Caco-2 (cell line): Measurements from ENCODE around the gene GINS2. TPM values are rescaled to one million over a fixed set of nuclear protein-coding genes. Genes with fewer than 3 reads are reported as not detected.

Experiments used
- BruUV-seq: library from RNA; stranded (reverse); fragments of 400-500 nt; replicated peaks from 2 replicates; lab custom pipeline; 2021; lab: Mats Ljungman, UMichigan
- CTCF ChIA-PET: fragments of 300-600 bp; sonication (Branson Sonifier 250); formaldehyde crosslinking; loops from one replicate; lab custom pipeline; 2022; ENCODE audit warnings: antibody characterized with exemption; lab: Charles Lee
- POLR2A ChIA-PET: fragments of 300-600 bp; sonication (Branson Sonifier 250); formaldehyde crosslinking; loops from one replicate; lab custom pipeline; 2022; ENCODE audit warnings: antibody characterized with exemption; lab: Charles Lee
- DNase-seq, 2 experiments: peaks; one replicate each; pipeline versions ENCODE4 v3.0.0 to v3.0.0-alpha.2; 2020 to 2022
- H3K27me3 ChIP-seq: replicated peaks from 2 replicates; pipeline ENCODE4 v1.6.0; 2011; ENCODE audit warnings: low read length; ENCODE audit not compliant: control insufficient read depth, insufficient read depth
- H3K36me3 ChIP-seq: 2 replicates; pipeline ENCODE4 v1.5.1; 2011; ENCODE audit warnings: low read length; ENCODE audit not compliant: control insufficient read depth, insufficient read depth
- H3K4me1 ChIP-seq: fragments of 250-450 bp; sonication (Bioruptor Pico); 2 replicates; pipeline ENCODE4 v1.5.1; 2020; ENCODE audit warnings: mild to moderate bottlenecking
- H3K4me3 ChIP-seq: 2 replicates; pipeline ENCODE4 v1.5.1; 2011; ENCODE audit warnings: low read depth, mild to moderate bottlenecking, control low read depth, low read length
- H3K9me3 ChIP-seq: fragments of 250-450 bp; sonication (Bioruptor Pico); 2 replicates; pipeline ENCODE4 v1.5.1; 2020; ENCODE audit warnings: mild to moderate bottlenecking, moderate library complexity
- H3K27ac Mint-ChIP-seq: one replicate; pipeline ENCODE4 v1.8.0; 2022; ENCODE audit warnings: mixed read lengths; ENCODE audit not compliant: unreplicated experiment
- H3K27me3 Mint-ChIP-seq: one replicate; pipeline ENCODE4 v1.8.0; 2022; ENCODE audit warnings: mixed read lengths; ENCODE audit not compliant: insufficient read depth, unreplicated experiment
- H3K36me3 Mint-ChIP-seq: one replicate; pipeline ENCODE4 v1.8.0; 2022; ENCODE audit warnings: mild to moderate bottlenecking, mixed read lengths; ENCODE audit not compliant: insufficient read depth, unreplicated experiment
- H3K4me1 Mint-ChIP-seq: one replicate; pipeline ENCODE4 v1.8.0; 2022; ENCODE audit warnings: low read depth, mixed read lengths; ENCODE audit not compliant: unreplicated experiment
- H3K4me3 Mint-ChIP-seq: one replicate; pipeline ENCODE4 v1.8.0; 2022; ENCODE audit warnings: mild to moderate bottlenecking, moderate library complexity, mixed read lengths; ENCODE audit not compliant: unreplicated experiment
- H3K9me3 Mint-ChIP-seq: one replicate; pipeline ENCODE4 v1.8.0; 2022; ENCODE audit warnings: mixed read lengths; ENCODE audit not compliant: unreplicated experiment
- CTCF ChIP-seq, 2 experiments: fragments of 200-600 bp in 1 of 2; IDR thresholded peaks; 1 replicate in 1 of 2; 2 replicates in 1 of 2; pipeline versions ENCODE4 v1.5.1 to v1.8.0; 2011 to 2022; ENCODE audit warnings: antibody characterized with exemption in 1 of 2, control low read depth in 1 of 2, inconsistent platforms in 1 of 2, low read depth in 1 of 2, low read length in 1 of 2, mild to moderate bottlenecking in 1 of 2, moderate library complexity in 1 of 2; ENCODE audit not compliant: insufficient read depth in 1 of 2, severe bottlenecking in 1 of 2, unreplicated experiment in 1 of 2
- intact Hi-C: fragments of 100-400 bp; cut with micrococcal nuclease; formaldehyde crosslinking; loops from one replicate; pipeline ENCODE4 v1.10.0; 2022; ENCODE audit not compliant: unreplicated experiment
- total RNA-seq: library from RNA; stranded (reverse); gene quantifications from 2 replicates; pipeline ENCODE4 v1.2.3, GENCODE V29; 2022

The GINS2 gene
- total RNA-seq, 1 experiment from 2014 or later = 62.9 TPM

DNA sequence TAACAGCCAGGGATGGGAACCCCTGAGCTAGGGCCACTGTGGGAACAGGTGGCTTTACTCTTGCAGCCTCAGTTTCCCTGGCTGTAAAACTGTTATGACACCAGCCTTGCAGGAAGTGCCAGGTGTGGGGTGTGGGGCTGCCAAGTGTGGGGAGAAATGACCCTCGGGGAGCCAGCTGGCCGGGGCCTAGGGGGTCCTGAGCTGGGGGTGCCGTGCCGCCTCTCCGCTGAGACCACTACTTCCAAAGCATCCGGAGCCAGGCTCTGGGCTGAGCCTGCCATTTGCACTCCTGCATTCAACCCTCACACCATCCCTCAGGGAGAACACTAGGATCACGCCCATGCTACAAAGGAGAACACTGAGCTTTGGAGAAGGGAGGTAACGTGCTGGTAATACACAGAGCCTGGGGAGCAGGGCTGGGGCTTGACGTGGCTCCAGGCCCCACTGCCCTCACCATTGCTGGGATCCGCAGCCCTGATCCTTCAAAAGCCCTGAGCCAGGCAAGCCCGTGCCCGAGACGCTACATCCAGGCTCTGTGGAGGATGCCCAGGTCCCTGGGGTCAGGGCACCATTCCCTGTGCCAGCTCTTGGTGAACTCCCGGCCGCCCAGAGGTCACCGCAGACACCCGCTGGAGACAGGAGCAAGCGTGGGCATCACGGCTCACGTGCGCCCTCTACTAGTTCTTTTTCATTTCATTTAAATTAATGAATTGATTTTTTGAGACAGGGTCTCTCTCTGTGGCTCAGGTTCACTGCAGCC lies 28.8 kb upstream of the GINS2 start:
- peak; percentile 70 to 87 for TF ChIP-seq CTCF (IDR thresholded peaks at IDR 0.05; ENCODE audit: insufficient read depth in 1 of 2, low read depth in 1 of 2, low read length in 1 of 2, severe bottlenecking in 1 of 2, unreplicated experiment in 1 of 2)
- Mint-ChIP-seq H3K27ac (no peak overlapping the region), H3K4me1 (no peaks in the 10 kb centered on the region), H3K36me3 (no peaks in the 10 kb centered on the region), H3K27me3 (no peaks in the 10 kb centered on the region), H3K9me3 (no peaks in the 10 kb centered on the region), H3K4me3 (no peak overlapping the region)
- no peak overlapping the region for H3K4me3 ChIP-seq
- BruUV-seq = no TSS peak
- no peaks in the 10 kb centered on the region for H3K36me3 ChIP-seq
- intact Hi-C loops = loop anchor here (1.0 kb wide), 3 partner anchors 33 to 58 kb away; no protein-coding TSS in a partner anchor
- ChIA-PET CTCF (interaction anchor here (0.5 to 2.4 kb wide), 15 partner anchors 8 to 1610 kb away, joined by 3 to 36 read pairs (median 4); partner anchors contain the start of genes GINS2 and GSE1), POLR2A (no interaction called here)
- no peaks in the 10 kb centered on the region for H3K27me3 ChIP-seq
- H3K4me1 ChIP-seq = no peaks in the 10 kb centered on the region
- peak; percentile 76 to 86 for DNase-seq
- H3K9me3 ChIP-seq = no peaks in the 10 kb centered on the region

GRCh38 chr16:85716680-85717038 lies 27.9 kb upstream of the GINS2 start:
- Histone ChIP-seq H3K4me1 (no peaks in the 10 kb centered on the region), H3K27me3 (no peaks in the 10 kb centered on the region), H3K4me3 (no peak overlapping the region), H3K9me3 (no peaks in the 10 kb centered on the region), H3K36me3 (no peaks in the 10 kb centered on the region)
- Mint-ChIP-seq H3K9me3 (no peaks in the 10 kb centered on the region), H3K4me1 (no peaks in the 10 kb centered on the region), H3K27me3 (no peaks in the 10 kb centered on the region), H3K36me3 (no peaks in the 10 kb centered on the region), H3K27ac (no peak overlapping the region), H3K4me3 (no peak overlapping the region)
- BruUV-seq = no TSS peak
- intact Hi-C loops = no loop called here
- ChIA-PET CTCF (interaction anchor here (1.5 to 1.9 kb wide), 2 partner anchors 27 to 41 kb away, joined by 7 to 8 read pairs; no protein-coding TSS in a partner anchor), POLR2A (no interaction called here)
- no peak for DNase-seq
- TF ChIP-seq CTCF (IDR thresholded peaks at IDR 0.05; ENCODE audit: insufficient read depth in 1 of 2, low read depth in 1 of 2, low read length in 1 of 2, severe bottlenecking in 1 of 2, unreplicated experiment in 1 of 2) = no peak

GRCh38 chr16:85716022-85716679 lies 27.4 kb upstream of the GINS2 start:
- ChIA-PET POLR2A (no interaction called here), CTCF (interaction anchor here (1.5 to 1.9 kb wide), 2 partner anchors 26 to 40 kb away, joined by 7 to 8 read pairs; no protein-coding TSS in a partner anchor)
- H3K27me3 ChIP-seq = no peaks in the 10 kb centered on the region
- TF ChIP-seq CTCF (IDR thresholded peaks at IDR 0.05; ENCODE audit: insufficient read depth in 1 of 2, low read depth in 1 of 2, low read length in 1 of 2, severe bottlenecking in 1 of 2, unreplicated experiment in 1 of 2) = no peak
- no peaks in the 10 kb centered on the region for H3K36me3 ChIP-seq
- BruUV-seq = no TSS peak
- H3K4me1 ChIP-seq = no peaks in the 10 kb centered on the region
- Mint-ChIP-seq H3K9me3 (no peaks in the 10 kb centered on the region), H3K4me3 (no peak overlapping the region), H3K4me1 (no peaks in the 10 kb centered on the region), H3K27ac (no peak overlapping the region), H3K36me3 (no peaks in the 10 kb centered on the region), H3K27me3 (no peaks in the 10 kb centered on the region)
- intact Hi-C loops = no loop called here
- no peak for DNase-seq
- no peak overlapping the region for H3K4me3 ChIP-seq
- no peaks in the 10 kb centered on the region for H3K9me3 ChIP-seq
